ENCODE results near the gene GBX1. TPM values are rescaled to one million over a fixed set of nuclear protein-coding genes. Genes with fewer than 3 reads are reported as not detected.

The GBX1 gene
- total RNA-seq, 1 donor from 2014 or later, result not detected

GRCh38 chr7:151115836-151116418 is 51.6 kb downstream of the GBX1 start:
- peak overlapping the region in 1 of 2 donors; percentile 41 for H3K4me3 ChIP-seq

GRCh38 chr7:151115121-151115835 is 52.2 kb downstream of the GBX1 start:
- Histone ChIP-seq H3K4me1 (peaks cover 0 to 2% of the 10 kb centered on the region in 2 donors), H3K9me3 (no peaks in the 10 kb centered on the region), H3K36me3 (peaks cover 24 to 34% of the 10 kb centered on the region in 2 donors), H3K4me3 (peak overlapping the region in 1 of 2 donors; percentile 41), H3K27me3 (no peaks in the 10 kb centered on the region), H3K27ac (no peak overlapping the region)
- DNase-seq (ENCODE audit: low spot score in 2 of 2), result no peak
- intact Hi-C loops (cut with DNase I), result no loop called here
- TF ChIP-seq CTCF (IDR thresholded peaks at IDR 0.05), result no peak

More at GRCh38 chr7:151115836-151116418, 51.6 kb downstream of the GBX1 start:
- Histone ChIP-seq H3K27ac (no peak overlapping the region), H3K27me3 (no peaks in the 10 kb centered on the region), H3K9me3 (no peaks in the 10 kb centered on the region), H3K36me3 (peaks cover 29 to 40% of the 10 kb centered on the region in 2 donors), H3K4me1 (peaks cover 0 to 2% of the 10 kb centered on the region in 2 donors)
- no peak for TF ChIP-seq CTCF (IDR thresholded peaks at IDR 0.05)
- DNase-seq (ENCODE audit: low spot score in 2 of 2), result no peak
- intact Hi-C loops (cut with DNase I), result no loop called here

- Histone ChIP-seq H3K36me3 (peaks cover 16 to 25% of the 10 kb centered on the region in 2 donors), H3K4me1 (peaks cover 0 to 2% of the 10 kb centered on the region in 2 donors), H3K27ac (no peak overlapping the region), H3K27me3 (no peaks in the 10 kb centered on the region), H3K4me3 (peak overlapping the region in 1 of 2 donors; percentile 41), H3K9me3 (no peaks in the 10 kb centered on the region)
- no peak for DNase-seq (ENCODE audit: low spot score in 2 of 2)
- no peak for TF ChIP-seq CTCF (IDR thresholded peaks at IDR 0.05)
- intact Hi-C loops (cut with DNase I), result loop anchor here (5.0 kb wide), 1 partner anchor 102 kb away; no protein-coding TSS in a partner anchor
Measured at GRCh38 chr7:151114151-151115090, 53.1 kb downstream of the GBX1 start.

- H3K4me1 ChIP-seq, result peaks cover 0 to 2% of the 10 kb centered on the region in 2 donors
- H3K4me3 ChIP-seq, result no peak overlapping the region
- DNase-seq (ENCODE audit: low spot score in 2 of 2), result no peak
- H3K36me3 ChIP-seq, result peaks cover 8 to 16% of the 10 kb centered on the region in 2 donors
- intact Hi-C loops (cut with DNase I), result loop anchor here (5.0 kb wide), 1 partner anchor 101 kb away; no protein-coding TSS in a partner anchor
- no peak for TF ChIP-seq CTCF (IDR thresholded peaks at IDR 0.05)
- no peaks in the 10 kb centered on the region for H3K9me3 ChIP-seq
- H3K27ac ChIP-seq, result no peak overlapping the region
- H3K27me3 ChIP-seq, result no peaks in the 10 kb centered on the region
Measured at GRCh38 chr7:151113344-151114150, 53.9 kb downstream of the GBX1 start.
